Right ventricle myocardium superior (tissue), 1 donor: ENCODE results near the gene GPC6. TPM values are rescaled to one million over a fixed set of nuclear protein-coding genes. Genes with fewer than 3 reads are reported as not detected.

Source experiments
- ATAC-seq: fragments of 200-7000 bp; cut with Tn5 transposase; one replicate; pipeline ENCODE4 v1.9.1; 2020; ENCODE audit warnings: mild to moderate bottlenecking; ENCODE audit not compliant: poor library complexity
- DNase-seq: peaks from one replicate; pipeline ENCODE4 v3.0.0-alpha.2; 2020
- intact Hi-C: fragments of 100-400 bp; cut with DNase I; formaldehyde crosslinking; loops from one replicate; pipeline ENCODE4 v1.11.2; 2022
- total RNA-seq: library from RNA; stranded (reverse); fragmentation: NEBNext Ultra II Directional; extraction: Animal tissue kit (Norgen Biotek cat#: 25700); gene quantifications from one replicate; pipeline ENCODE4 v1.2.1, GENCODE V29; 2021
- donor health status: DM: no; HTN: yes; CAD: no; lungs with severe emphysema.

GPC6 gene
- total RNA-seq, 1 donor from 2014 or later: 3.3 TPM

- ATAC-seq: peak; percentile 85
- peak; percentile 54 for DNase-seq
- intact Hi-C loops: no loop called here
Measured at GRCh38 chr13:93227878-93228642, 1.5 kb downstream of the GPC6 start.

- no peak for ATAC-seq
- intact Hi-C loops: no loop called here
- DNase-seq: no peak
Measured at GRCh38 chr13:93228643-93228937, 2.0 kb downstream of the GPC6 start.

DNA sequence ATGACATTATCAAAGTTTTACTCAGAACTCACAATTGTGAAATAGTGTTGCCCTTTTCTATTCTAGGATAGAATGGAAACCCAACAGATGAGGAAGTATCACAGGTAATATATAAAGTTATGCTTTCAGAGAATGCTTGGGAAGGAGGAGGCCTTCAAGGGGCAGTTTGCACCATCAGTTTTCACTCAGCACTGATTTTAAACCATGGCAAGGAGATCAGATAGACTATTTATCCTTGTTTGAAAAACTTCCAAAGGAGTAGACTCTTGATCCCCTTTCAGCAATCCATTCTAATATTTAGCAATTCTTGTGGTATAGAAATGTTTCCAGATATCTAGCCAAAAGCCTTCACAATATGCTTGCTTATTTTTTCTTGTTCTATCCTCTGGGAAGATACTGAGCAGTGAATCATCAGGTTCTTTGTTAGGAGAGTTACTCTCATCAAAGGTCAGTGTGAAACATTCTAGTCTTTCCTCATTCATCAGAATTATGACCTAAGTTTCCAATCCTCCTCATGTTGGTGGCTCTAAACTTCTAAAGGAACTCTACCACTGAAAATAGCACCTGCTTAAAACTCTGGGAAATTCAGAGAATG is 3.8 kb downstream of the GPC6 start:
- ATAC-seq (no peak), DNase-seq (no peak)
- intact Hi-C loops: no loop called here

- no peak for DNase-seq
- intact Hi-C loops: no loop called here
- no peak for ATAC-seq
Measured at GRCh38 chr13:93231867-93232266, 5.3 kb downstream of the GPC6 start.

- ATAC-seq: no peak
- intact Hi-C loops: no loop called here
- DNase-seq: no peak
Measured at GRCh38 chr13:93233997-93234416, 7.4 kb downstream of the GPC6 start.

- intact Hi-C loops: no loop called here
- no peak for ATAC-seq
- DNase-seq: no peak
Measured at GRCh38 chr13:93234459-93234858, 7.9 kb downstream of the GPC6 start.

DNA sequence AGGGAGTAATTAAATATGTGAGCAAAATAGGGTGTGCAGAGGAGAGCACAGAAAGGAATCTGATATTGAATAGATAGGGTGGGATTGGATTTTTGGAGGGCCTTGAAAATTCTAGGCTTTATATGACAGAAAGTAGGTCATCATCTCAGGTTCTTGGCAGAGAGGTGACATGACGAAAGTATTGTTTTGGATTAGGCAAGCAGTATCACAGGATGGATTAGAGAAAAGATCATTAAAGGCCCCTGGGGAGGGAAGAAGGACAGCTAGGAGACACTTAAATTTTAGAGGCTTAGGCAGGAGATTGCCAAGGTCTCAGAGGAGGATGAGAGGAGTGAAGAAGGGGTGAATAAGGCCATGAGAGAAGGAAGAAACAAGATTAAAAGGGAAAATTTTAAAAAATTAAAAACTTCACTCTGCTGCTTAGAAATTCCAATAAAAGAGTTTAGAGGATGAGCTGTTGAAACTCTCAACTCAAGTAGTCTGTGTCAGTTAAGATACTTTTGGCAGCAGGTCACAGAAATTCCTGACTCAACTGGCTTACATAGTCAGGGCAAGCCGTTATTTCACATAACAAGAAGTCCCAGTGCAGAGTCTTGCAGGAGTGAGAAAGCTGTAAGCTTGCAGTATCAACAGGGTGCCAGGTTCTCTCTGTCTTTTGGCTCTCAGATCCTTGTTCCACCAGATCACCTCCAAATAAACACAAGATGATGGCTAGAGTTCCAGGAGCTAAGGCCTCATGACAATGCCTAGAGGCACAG is 8.8 kb downstream of the GPC6 start:
- ATAC-seq: no peak
- intact Hi-C loops: no loop called here
- no peak for DNase-seq

- no peak for ATAC-seq
- intact Hi-C loops: no loop called here
- no peak for DNase-seq
Measured at GRCh38 chr13:93238711-93239110, 12.1 kb downstream of the GPC6 start.

DNA sequence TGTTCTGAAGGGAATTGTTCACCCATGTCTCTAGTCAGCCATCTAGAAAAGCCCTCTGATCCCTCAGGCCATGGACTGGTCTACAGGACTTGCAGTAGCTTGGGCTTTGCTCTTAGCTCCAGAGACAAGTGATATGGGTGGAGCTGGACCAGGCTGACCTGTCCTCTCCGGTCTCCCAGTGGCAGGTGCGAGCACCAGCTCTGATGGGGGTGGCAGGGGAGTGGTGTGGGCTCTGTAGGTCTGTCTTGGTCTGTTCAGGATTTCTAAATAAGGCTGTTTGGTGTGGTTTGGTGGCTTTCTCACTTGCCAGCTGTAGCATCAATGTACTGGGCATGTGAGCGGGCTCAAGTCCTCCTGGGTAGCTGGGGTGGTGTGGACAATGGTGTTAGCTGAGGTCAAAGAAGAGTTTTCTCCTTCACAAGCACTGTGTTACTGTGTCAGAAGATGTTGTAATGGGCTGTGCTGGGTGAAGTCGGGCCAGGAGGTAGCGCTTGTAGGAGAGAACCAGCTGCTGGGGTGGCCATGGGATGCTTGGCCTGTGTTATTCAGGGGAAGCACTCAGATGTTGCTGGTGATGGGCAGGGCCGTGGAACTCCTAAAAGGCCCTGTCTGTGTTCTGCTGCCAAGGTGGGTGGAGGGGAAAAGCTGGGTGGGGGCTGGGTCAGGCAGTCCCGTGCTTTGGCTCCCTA is 16.9 kb downstream of the GPC6 start:
- intact Hi-C loops: no loop called here
- ATAC-seq (no peak), DNase-seq (no peak)

- intact Hi-C loops: no loop called here
- ATAC-seq: peak; percentile 60
- DNase-seq: no peak
Measured at GRCh38 chr13:93244141-93244917, 17.7 kb downstream of the GPC6 start.

GRCh38 chr13:93244918-93245280 is 18.3 kb downstream of the GPC6 start:
- intact Hi-C loops: no loop called here
- ATAC-seq (peak; percentile 46), DNase-seq (no peak)

GRCh38 chr13:93246069-93246468 is 19.5 kb downstream of the GPC6 start:
- ATAC-seq (no peak), DNase-seq (no peak)
- intact Hi-C loops: no loop called here

DNA sequence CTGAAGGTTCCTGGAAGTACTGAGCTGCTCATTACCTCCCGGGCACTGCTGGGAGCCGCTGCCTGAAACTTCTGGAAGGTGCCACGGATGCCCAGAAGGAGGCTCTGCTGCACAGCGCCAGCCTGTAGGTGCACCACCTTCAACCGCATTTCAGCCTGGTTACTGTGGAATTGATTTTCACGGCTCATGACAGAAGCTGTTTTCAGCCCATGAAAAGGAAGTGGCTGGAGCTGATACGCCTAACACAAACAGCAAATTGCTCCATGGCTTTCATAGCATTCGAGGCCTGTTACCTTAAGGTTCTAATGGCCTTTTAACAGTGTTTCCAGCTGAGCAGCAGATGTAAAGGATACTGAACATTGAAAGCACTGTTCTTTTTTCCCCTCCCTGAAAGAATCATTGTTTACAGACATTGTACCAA is 22.0 kb downstream of the GPC6 start:
- ATAC-seq: peak; percentile 39
- no peak for DNase-seq
- intact Hi-C loops: no loop called here

DNA sequence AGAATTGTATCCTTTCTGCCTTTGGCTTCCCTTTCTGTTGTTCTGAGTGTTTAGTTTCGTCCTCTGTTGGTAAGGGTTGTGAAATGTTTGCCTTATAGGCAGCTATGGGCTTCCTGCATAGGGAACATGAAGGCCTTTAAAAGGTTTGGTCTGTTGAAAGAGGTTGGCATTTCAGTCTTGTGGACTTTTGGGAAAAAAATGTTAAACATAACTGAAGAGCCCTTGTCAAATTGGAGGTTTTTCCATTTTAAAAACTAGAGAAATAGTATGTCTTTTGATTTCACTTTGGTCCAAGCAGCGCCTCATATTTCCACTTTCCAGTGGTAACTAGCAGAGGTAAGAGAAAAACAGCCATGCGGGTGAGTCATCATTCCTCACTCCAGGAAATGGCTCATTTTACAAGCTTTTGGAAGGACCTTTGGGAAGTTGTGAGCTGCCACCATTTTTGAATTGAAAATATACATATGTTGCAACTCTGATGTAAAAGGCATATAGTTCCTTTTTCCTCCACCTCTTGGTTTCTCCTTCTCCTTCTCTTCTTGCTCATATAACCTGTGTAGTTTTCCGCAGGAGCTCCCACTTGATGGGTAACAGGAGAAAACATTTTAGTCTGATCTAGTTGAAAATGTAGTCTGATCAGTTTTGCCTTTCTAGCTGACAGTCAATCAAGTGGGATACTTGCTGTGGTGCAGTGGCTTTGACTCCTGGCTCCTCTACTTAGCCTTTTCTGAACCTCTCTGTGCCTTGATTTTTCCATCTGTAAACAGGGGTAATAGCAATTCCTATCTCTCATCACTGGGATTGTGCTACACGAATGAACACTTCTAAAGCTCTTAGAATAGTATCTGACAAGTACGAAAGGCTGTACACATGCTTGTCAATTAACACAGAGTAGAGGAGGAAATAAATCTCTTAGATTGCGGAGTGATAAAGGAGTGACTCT is 23.0 kb downstream of the GPC6 start:
- ATAC-seq (no peak), DNase-seq (no peak)
- intact Hi-C loops: no loop called here

DNA sequence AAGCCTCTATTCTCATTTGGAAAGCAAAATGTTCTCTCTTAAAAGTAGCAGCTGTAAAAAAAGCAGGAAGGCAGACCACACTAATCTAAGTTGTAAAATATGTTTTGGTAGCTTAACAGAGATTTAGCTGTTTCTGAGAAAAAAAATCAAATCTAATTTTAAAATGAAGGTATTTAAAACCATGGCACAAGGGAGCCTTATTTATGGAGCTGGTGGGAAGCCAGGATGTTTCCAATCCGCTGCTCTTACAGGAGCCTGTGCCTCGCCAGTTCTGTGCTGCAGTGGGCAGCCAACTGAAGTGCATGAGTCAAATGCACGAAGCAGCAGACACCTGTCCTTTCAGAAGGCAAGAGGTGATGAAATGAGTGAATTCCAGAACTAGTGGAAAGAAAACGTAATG is 28.2 kb downstream of the GPC6 start:
- intact Hi-C loops: no loop called here
- no peak for ATAC-seq
- no peak for DNase-seq

DNA sequence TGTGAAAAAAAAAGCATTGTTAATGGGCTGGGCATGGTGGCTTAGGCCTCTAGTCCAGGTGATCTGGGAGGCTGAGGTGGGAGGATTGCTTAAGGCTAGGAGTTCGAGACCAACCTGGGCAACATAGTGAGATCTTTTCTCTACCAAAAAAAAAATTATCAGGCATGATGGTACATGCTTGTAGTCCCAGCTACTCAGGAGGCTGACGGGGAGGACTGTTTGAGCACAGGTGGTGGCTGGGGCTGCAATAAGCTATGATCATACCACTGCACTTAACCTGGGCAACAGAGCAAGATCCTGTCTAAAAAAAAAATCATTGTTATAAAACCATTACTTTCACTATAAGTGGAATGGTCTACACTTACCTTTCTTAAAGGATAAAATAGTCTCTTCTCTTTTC is 30.4 kb downstream of the GPC6 start:
- no peak for ATAC-seq
- intact Hi-C loops: no loop called here
- no peak for DNase-seq

GRCh38 chr13:93259527-93260080 is 33.0 kb downstream of the GPC6 start:
- intact Hi-C loops: no loop called here
- ATAC-seq (no peak), DNase-seq (no peak)

DNA sequence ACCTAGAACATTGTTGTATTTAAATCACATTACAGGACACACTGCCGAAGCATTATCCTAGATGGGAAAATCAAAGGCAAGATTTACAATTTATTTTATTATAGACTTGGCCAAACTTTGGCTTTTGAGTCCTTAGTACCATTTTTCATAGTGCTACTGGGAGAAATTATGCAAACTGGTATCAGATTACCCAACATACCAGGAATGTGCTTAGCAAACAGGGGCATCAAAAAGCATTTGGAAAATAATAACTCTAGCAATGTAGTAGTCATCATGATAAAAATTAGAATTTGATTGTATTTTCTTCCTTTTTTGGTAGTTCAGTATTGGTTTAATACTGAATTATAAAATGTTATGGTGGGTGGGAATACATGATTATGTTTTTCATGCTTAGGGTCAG is 34.0 kb downstream of the GPC6 start:
- DNase-seq: no peak
- intact Hi-C loops: no loop called here

More for the DNA sequence above, 34.0 kb downstream of the GPC6 start:
- no peak for ATAC-seq
